Mucosa of stomach (tissue), 1 donor: ENCODE results near the gene SPATS2L.

Experiments used
- H3K27me3 ChIP-seq: one replicate; pipeline ENCODE4 v1.7.0; 2013; ENCODE audit warnings: mild to moderate bottlenecking, low read length; ENCODE audit not compliant: control insufficient read depth, insufficient read depth
- H3K36me3 ChIP-seq: one replicate; pipeline ENCODE4 v1.7.0; 2013; ENCODE audit warnings: low read length; ENCODE audit not compliant: control insufficient read depth, insufficient read depth
- H3K4me1 ChIP-seq: one replicate; pipeline ENCODE4 v1.7.0; 2013; ENCODE audit warnings: mild to moderate bottlenecking, low read length; ENCODE audit not compliant: control insufficient read depth, insufficient read depth
- H3K4me3 ChIP-seq: one replicate; pipeline ENCODE4 v1.7.0; 2013; ENCODE audit warnings: low read length
- H3K9ac ChIP-seq: one replicate; pipeline ENCODE4 v1.7.0; 2013; ENCODE audit warnings: mild to moderate bottlenecking, low read length, moderate library complexity
- H3K9me3 ChIP-seq: one replicate; pipeline ENCODE4 v1.7.0; 2013; ENCODE audit warnings: mild to moderate bottlenecking, low read length, moderate library complexity; ENCODE audit not compliant: control insufficient read depth
- donor health status: Pancreatic carcinoma.

Gene SPATS2L

GRCh38 chr2:200306196-200306930 lies at the start of gene SPATS2L:
TSS of gene SPATS2L (plus strand) at chr2:200306693. CDS start at chr2:200389245, 82,552 bp downstream.
- Histone ChIP-seq H3K4me1 (peaks cover 18% of the 10 kb centered on the region), H3K9me3 (no peaks in the 10 kb centered on the region), H3K9ac (peak within 1 kb of the TSS; percentile 81), H3K27me3 (no peaks in the 10 kb centered on the region), H3K4me3 (peak within 1 kb of the TSS; percentile 94), H3K36me3 (no peaks in the 10 kb centered on the region)

- Histone ChIP-seq H3K4me1 (no peaks in the 10 kb centered on the region), H3K4me3 (no peak overlapping the region), H3K9ac (no peak overlapping the region), H3K9me3 (no peaks in the 10 kb centered on the region), H3K36me3 (no peaks in the 10 kb centered on the region), H3K27me3 (no peaks in the 10 kb centered on the region)
These were observed 48.9 kb upstream of the SPATS2L start for GRCh38 chr2:200257570-200257969.

- H3K9ac ChIP-seq, result no peak overlapping the region
- no peaks in the 10 kb centered on the region for H3K27me3 ChIP-seq
- no peaks in the 10 kb centered on the region for H3K36me3 ChIP-seq
- H3K4me1 ChIP-seq, result no peaks in the 10 kb centered on the region
- H3K4me3 ChIP-seq, result no peak overlapping the region
- H3K9me3 ChIP-seq, result no peaks in the 10 kb centered on the region
These were observed 48.4 kb upstream of the SPATS2L start for GRCh38 chr2:200258081-200258480.

- Histone ChIP-seq H3K9ac (no peak overlapping the region), H3K4me1 (no peaks in the 10 kb centered on the region), H3K27me3 (no peaks in the 10 kb centered on the region), H3K36me3 (no peaks in the 10 kb centered on the region), H3K4me3 (no peak overlapping the region), H3K9me3 (no peaks in the 10 kb centered on the region)
These were observed 47.5 kb upstream of the SPATS2L start for GRCh38 chr2:200258881-200259576.

- Histone ChIP-seq H3K27me3 (no peaks in the 10 kb centered on the region), H3K9me3 (no peaks in the 10 kb centered on the region), H3K4me1 (no peaks in the 10 kb centered on the region), H3K9ac (no peak overlapping the region), H3K4me3 (no peak overlapping the region), H3K36me3 (no peaks in the 10 kb centered on the region)
These were observed 46.9 kb upstream of the SPATS2L start for GRCh38 chr2:200259577-200259957.

GRCh38 chr2:200262047-200262446 lies 44.4 kb upstream of the SPATS2L start:
- Histone ChIP-seq H3K4me3 (no peak overlapping the region), H3K9me3 (no peaks in the 10 kb centered on the region), H3K4me1 (no peaks in the 10 kb centered on the region), H3K36me3 (no peaks in the 10 kb centered on the region), H3K27me3 (no peaks in the 10 kb centered on the region), H3K9ac (no peak overlapping the region)

GRCh38 chr2:200263279-200263678 lies 43.2 kb upstream of the SPATS2L start:
- Histone ChIP-seq H3K4me3 (no peak overlapping the region), H3K4me1 (no peaks in the 10 kb centered on the region), H3K9me3 (no peaks in the 10 kb centered on the region), H3K27me3 (no peaks in the 10 kb centered on the region), H3K9ac (no peak overlapping the region), H3K36me3 (no peaks in the 10 kb centered on the region)

- H3K9me3 ChIP-seq, result no peaks in the 10 kb centered on the region
- no peaks in the 10 kb centered on the region for H3K27me3 ChIP-seq
- no peaks in the 10 kb centered on the region for H3K36me3 ChIP-seq
- H3K4me1 ChIP-seq, result no peaks in the 10 kb centered on the region
- no peak overlapping the region for H3K4me3 ChIP-seq
- no peak overlapping the region for H3K9ac ChIP-seq
These were observed 41.9 kb upstream of the SPATS2L start for GRCh38 chr2:200264631-200265030.

- Histone ChIP-seq H3K36me3 (no peaks in the 10 kb centered on the region), H3K27me3 (no peaks in the 10 kb centered on the region), H3K4me3 (no peak overlapping the region), H3K9me3 (no peaks in the 10 kb centered on the region), H3K4me1 (no peaks in the 10 kb centered on the region), H3K9ac (no peak overlapping the region)
These were observed 40.1 kb upstream of the SPATS2L start for GRCh38 chr2:200266406-200266805.

GRCh38 chr2:200267350-200267749 lies 39.1 kb upstream of the SPATS2L start:
- Histone ChIP-seq H3K4me3 (no peak overlapping the region), H3K27me3 (no peaks in the 10 kb centered on the region), H3K36me3 (no peaks in the 10 kb centered on the region), H3K4me1 (no peaks in the 10 kb centered on the region), H3K9me3 (no peaks in the 10 kb centered on the region), H3K9ac (no peak overlapping the region)

GRCh38 chr2:200270732-200271131 lies 35.8 kb upstream of the SPATS2L start:
- Histone ChIP-seq H3K9me3 (no peaks in the 10 kb centered on the region), H3K27me3 (no peaks in the 10 kb centered on the region), H3K9ac (no peak overlapping the region), H3K36me3 (no peaks in the 10 kb centered on the region), H3K4me3 (no peak overlapping the region), H3K4me1 (no peaks in the 10 kb centered on the region)

GRCh38 chr2:200272320-200272719 lies 34.2 kb upstream of the SPATS2L start:
- Histone ChIP-seq H3K4me1 (no peaks in the 10 kb centered on the region), H3K27me3 (no peaks in the 10 kb centered on the region), H3K9me3 (no peaks in the 10 kb centered on the region), H3K36me3 (no peaks in the 10 kb centered on the region), H3K9ac (no peak overlapping the region), H3K4me3 (no peak overlapping the region)
